MM.1S (cell line): Measurements from ENCODE around the gene SPATC1L.

Experiments used
- CTCF ChIP-seq: fragments of 300-600 bp; sonication (generic); IDR thresholded peaks from 2 replicates; pipeline ENCODE4 v1.5.1; 2016; ENCODE audit warnings: antibody characterized with exemption, low read length, mixed read lengths
- EZH2 ChIP-seq: fragments of 300-600 bp; sonication (generic); optimal IDR thresholded peaks from 2 replicates; pipeline ENCODE3; 2017; ENCODE audit warnings: low read depth, mild to moderate bottlenecking, antibody characterized with exemption, low read length, mixed read lengths
- EZH2phosphoT487 ChIP-seq: fragments of 300-600 bp; sonication (generic); IDR thresholded peaks from 2 replicates; pipeline ENCODE4 v1.6.1; 2018; ENCODE audit warnings: antibody characterized with exemption, low read length

- TF ChIP-seq EZH2 (no peak), CTCF (no peak), EZH2phosphoT487 (no peak)
Observed at GRCh38 chr21:46145159-46145839, 39.0 kb downstream of the SPATC1L start.
